ENCODE data around the gene RBMX. TPM values are rescaled to one million over a fixed set of nuclear protein-coding genes. Genes with fewer than 3 reads are reported as not detected.

RBMX gene
- total RNA-seq, 1 donor from 2014 or later, result 267 TPM

DNA sequence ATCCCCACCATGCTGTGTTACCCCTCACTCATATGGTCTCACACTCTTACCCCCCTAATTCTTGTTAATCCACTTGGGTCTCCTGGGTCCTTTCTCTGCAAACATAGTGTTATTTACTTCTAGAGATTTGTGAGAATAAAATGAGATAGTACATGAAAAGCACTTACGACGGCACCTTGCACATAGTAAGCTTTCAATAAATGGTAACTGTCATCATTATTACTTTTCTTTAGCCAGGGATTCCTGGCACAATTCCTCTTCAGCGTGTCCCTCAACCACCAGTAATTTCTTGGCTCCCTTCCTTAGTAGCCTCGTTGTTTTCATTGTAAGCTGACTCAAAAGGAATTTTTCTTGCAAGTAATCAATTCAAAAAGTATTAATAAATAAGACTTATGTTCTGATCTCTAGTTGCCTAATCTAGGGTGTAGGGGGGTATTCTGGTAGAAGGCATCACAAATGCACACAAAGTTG, 30.1 kb upstream of the RBMX start:
- TF ChIP-seq, protein P1, sequence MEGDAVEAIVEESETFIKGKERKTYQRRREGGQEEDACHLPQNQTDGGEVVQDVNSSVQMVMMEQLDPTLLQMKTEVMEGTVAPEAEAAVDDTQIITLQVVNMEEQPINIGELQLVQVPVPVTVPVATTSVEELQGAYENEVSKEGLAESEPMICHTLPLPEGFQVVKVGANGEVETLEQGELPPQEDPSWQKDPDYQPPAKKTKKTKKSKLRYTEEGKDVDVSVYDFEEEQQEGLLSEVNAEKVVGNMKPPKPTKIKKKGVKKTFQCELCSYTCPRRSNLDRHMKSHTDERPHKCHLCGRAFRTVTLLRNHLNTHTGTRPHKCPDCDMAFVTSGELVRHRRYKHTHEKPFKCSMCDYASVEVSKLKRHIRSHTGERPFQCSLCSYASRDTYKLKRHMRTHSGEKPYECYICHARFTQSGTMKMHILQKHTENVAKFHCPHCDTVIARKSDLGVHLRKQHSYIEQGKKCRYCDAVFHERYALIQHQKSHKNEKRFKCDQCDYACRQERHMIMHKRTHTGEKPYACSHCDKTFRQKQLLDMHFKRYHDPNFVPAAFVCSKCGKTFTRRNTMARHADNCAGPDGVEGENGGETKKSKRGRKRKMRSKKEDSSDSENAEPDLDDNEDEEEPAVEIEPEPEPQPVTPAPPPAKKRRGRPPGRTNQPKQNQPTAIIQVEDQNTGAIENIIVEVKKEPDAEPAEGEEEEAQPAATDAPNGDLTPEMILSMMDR (IDR thresholded peaks at IDR 0.05; ENCODE audit: unreplicated experiment), result no peak
- Mint-ChIP-seq H3K27me3 (ENCODE audit: unreplicated experiment) (no peaks in the 10 kb centered on the region), H3K4me1 (ENCODE audit: unreplicated experiment) (no peaks in the 10 kb centered on the region), H3K36me3 (ENCODE audit: low read depth, unreplicated experiment) (no peaks in the 10 kb centered on the region), H3K4me3 (ENCODE audit: unreplicated experiment) (peak overlapping the region; percentile 91), H3K27ac (ENCODE audit: unreplicated experiment) (peak overlapping the region; percentile 93), H3K9me3 (ENCODE audit: unreplicated experiment) (no peaks in the 10 kb centered on the region)
- DNase-seq (ENCODE audit: low spot score), result no peak

DNA sequence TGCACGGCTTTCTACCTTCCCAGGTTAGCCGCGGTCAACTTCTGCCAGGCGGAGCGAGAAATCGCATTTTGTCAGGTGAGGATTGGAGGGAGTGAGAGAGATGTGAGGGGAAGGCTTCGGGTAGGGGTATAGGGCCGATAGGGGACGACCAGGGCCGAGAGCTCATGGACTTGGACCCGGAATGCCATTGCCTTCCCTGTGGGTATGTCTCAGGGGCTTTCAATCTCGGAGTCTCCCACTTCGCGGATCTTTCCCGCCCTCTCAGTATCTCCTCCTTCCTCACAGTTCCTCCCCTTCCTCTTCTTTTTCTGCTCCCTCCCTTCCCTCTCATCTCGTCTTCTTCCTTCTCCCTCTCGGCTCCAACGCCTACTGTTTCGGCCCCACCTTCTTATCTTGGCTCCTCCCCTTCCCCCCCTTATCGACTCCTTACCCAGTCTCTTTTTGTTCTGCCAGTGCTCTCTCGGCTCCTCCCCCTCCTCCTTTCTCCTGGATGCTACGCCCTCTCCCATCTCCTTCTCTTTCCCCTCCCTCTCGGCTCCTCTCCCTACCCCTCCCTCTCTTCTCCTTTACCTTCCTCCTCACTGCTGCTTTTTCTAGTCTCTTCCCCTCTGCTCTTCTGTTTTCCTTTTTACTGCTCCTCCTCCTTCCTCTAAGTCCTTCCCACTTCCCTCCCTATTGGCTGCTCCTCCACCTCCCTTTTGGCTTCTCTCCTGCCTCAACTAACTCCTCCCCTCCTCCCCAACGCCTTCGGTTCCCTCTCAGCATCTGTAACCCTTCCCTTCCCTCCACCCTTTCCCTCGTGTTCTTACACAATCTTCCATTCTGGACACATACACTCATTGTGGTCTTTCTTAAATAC, 29.4 kb upstream of the RBMX start:
- TF ChIP-seq, protein P1 (IDR thresholded peaks at IDR 0.05; ENCODE audit: unreplicated experiment), result no peak
- no peaks in the 10 kb centered on the region for H3K27me3 Mint-ChIP-seq (ENCODE audit: unreplicated experiment)
- H3K9me3 Mint-ChIP-seq (ENCODE audit: unreplicated experiment), result no peaks in the 10 kb centered on the region

DNA sequence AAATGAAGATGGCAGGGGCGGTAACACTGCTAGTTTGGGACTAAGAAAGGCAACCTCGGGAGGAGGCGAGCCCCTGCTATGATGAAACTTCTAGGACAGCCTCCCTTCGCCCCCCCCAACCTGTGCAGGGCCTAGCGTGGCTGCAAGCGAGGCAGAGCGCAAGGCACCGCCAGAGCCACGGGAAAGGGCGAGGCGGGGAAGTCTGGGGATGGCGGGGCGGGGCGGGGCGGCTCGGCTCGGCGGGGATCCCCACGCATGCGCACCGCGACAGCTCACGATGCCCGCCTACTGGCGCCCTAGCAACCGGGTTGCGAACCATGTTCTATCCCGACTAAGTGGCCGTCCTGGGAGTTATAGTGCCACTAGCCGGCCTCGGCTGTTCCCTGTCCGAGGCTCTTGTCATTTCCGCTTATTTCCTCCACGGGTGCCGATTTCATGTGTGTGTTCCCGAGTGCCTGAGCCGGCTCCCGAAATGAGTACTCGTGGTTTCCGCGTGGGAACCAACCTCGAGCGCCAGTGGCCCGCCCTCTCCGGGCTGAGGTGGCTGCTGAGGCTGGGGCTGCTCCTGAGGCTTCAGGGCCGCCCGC, 28.7 kb upstream of the RBMX start:
- Mint-ChIP-seq H3K9me3 (ENCODE audit: unreplicated experiment) (no peaks in the 10 kb centered on the region), H3K36me3 (ENCODE audit: low read depth, unreplicated experiment) (no peaks in the 10 kb centered on the region), H3K27me3 (ENCODE audit: unreplicated experiment) (no peaks in the 10 kb centered on the region), H3K27ac (ENCODE audit: unreplicated experiment) (peak overlapping the region; percentile 93), H3K4me1 (ENCODE audit: unreplicated experiment) (no peaks in the 10 kb centered on the region), H3K4me3 (ENCODE audit: unreplicated experiment) (peak overlapping the region; percentile 91)
- TF ChIP-seq, protein P1 (IDR thresholded peaks at IDR 0.05; ENCODE audit: unreplicated experiment), result no peak
- peak; percentile 73 for DNase-seq (ENCODE audit: low spot score)

More for the DNA sequence above, 29.4 kb upstream of the RBMX start:
- Mint-ChIP-seq H3K4me1 (ENCODE audit: unreplicated experiment) (no peaks in the 10 kb centered on the region), H3K4me3 (ENCODE audit: unreplicated experiment) (peak overlapping the region; percentile 91), H3K27ac (ENCODE audit: unreplicated experiment) (peak overlapping the region; percentile 93), H3K36me3 (ENCODE audit: low read depth, unreplicated experiment) (no peaks in the 10 kb centered on the region)
- DNase-seq (ENCODE audit: low spot score), result peak; percentile 57

DNA sequence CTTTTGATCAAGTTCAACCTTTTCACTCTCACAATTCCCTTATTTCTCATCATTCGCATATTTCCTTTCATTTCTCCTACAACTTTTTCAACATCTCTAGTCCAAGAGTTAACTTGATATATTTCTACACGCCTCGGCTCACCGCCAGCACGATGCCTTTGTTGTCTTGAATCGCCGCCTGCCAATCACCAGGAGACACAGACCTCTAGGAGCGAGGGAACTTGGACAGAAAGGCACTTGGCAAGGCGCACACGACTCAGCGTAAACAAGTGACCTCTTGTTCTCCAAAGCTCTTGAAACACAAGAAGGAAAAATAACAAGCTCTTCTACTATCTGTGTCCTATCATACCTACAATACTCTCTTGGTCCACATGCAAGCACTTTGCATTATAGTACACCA, 27.1 kb upstream of the RBMX start:
- H3K4me3 Mint-ChIP-seq (ENCODE audit: unreplicated experiment), result no peak overlapping the region
- no peaks in the 10 kb centered on the region for H3K36me3 Mint-ChIP-seq (ENCODE audit: low read depth, unreplicated experiment)
- H3K4me1 Mint-ChIP-seq (ENCODE audit: unreplicated experiment), result no peaks in the 10 kb centered on the region
- DNase-seq (ENCODE audit: low spot score), result no peak
- no peaks in the 10 kb centered on the region for H3K27me3 Mint-ChIP-seq (ENCODE audit: unreplicated experiment)
- H3K27ac Mint-ChIP-seq (ENCODE audit: unreplicated experiment), result no peak overlapping the region
- H3K9me3 Mint-ChIP-seq (ENCODE audit: unreplicated experiment), result no peaks in the 10 kb centered on the region
- TF ChIP-seq, protein P1 (IDR thresholded peaks at IDR 0.05; ENCODE audit: unreplicated experiment), result no peak
